ENCODE results near the gene CREB5. TPM values are rescaled to one million over a fixed set of nuclear protein-coding genes. Genes with fewer than 3 reads are reported as not detected.

The CREB5 gene
- total RNA-seq, 2 experiments from 2014 or later = 0.19 to 0.22 TPM

GRCh38 chr7:28580665-28581064 lies 168.3 kb downstream of the CREB5 start:
- Mint-ChIP-seq H3K36me3 (ENCODE audit: low read depth) (no peaks in the 10 kb centered on the region), H3K27me3 (peaks cover 15% of the 10 kb centered on the region), H3K27ac (no peak overlapping the region), H3K4me1 (ENCODE audit: low read depth) (no peaks in the 10 kb centered on the region), H3K9me3 (no peaks in the 10 kb centered on the region), H3K4me3 (no peak overlapping the region)
- no peak for TF ChIP-seq CTCF (IDR thresholded peaks at IDR 0.05)
- ATAC-seq (ENCODE audit: poor library complexity) = no peak
- no peaks in the 10 kb centered on the region for H3K36me3 ChIP-seq (ENCODE audit: insufficient read depth, low read length)
- intact Hi-C loops (cut with DNase I, micrococcal nuclease) = no loop called here
- H3K4me1 ChIP-seq (ENCODE audit: insufficient read depth, low read length) = no peaks in the 10 kb centered on the region
- POLR2A ChIA-PET = no interaction called here
- H3K27me3 ChIP-seq (ENCODE audit: control insufficient read depth in 1 of 2, insufficient read depth in 2 of 2, low read length in 2 of 2) = no peaks in the 10 kb centered on the region
- no peaks in the 10 kb centered on the region for H3K9me3 ChIP-seq (ENCODE audit: control insufficient read depth in 1 of 2, insufficient read depth in 1 of 2, low read length in 2 of 2)
- CTCF ChIA-PET = no interaction called here
- no peak overlapping the region for H3K27ac ChIP-seq (ENCODE audit: low read depth in 1 of 2, low read length in 2 of 2)
- DNase-seq = no peak
- no peak overlapping the region for H3K4me3 ChIP-seq (ENCODE audit: low read length)

GRCh38 chr7:28581351-28581750 lies 169.0 kb downstream of the CREB5 start:
- Mint-ChIP-seq H3K27ac (no peak overlapping the region), H3K4me3 (no peak overlapping the region), H3K9me3 (no peaks in the 10 kb centered on the region), H3K4me1 (ENCODE audit: low read depth) (no peaks in the 10 kb centered on the region), H3K27me3 (peaks cover 15% of the 10 kb centered on the region), H3K36me3 (ENCODE audit: low read depth) (no peaks in the 10 kb centered on the region)
- ATAC-seq (ENCODE audit: poor library complexity) (no peak), DNase-seq (no peak)
- intact Hi-C loops (cut with DNase I, micrococcal nuclease) = no loop called here
- ChIA-PET POLR2A (no interaction called here), CTCF (no interaction called here)
- Histone ChIP-seq H3K9me3 (ENCODE audit: control insufficient read depth in 1 of 2, insufficient read depth in 1 of 2, low read length in 2 of 2) (no peaks in the 10 kb centered on the region), H3K27me3 (ENCODE audit: control insufficient read depth in 1 of 2, insufficient read depth in 2 of 2, low read length in 2 of 2) (no peaks in the 10 kb centered on the region), H3K27ac (ENCODE audit: low read depth in 1 of 2, low read length in 2 of 2) (no peak overlapping the region), H3K4me1 (ENCODE audit: insufficient read depth, low read length) (no peaks in the 10 kb centered on the region), H3K4me3 (ENCODE audit: low read length) (no peak overlapping the region), H3K36me3 (ENCODE audit: insufficient read depth, low read length) (no peaks in the 10 kb centered on the region)
- no peak for TF ChIP-seq CTCF (IDR thresholded peaks at IDR 0.05)

GRCh38 chr7:28582226-28582625 lies 169.9 kb downstream of the CREB5 start:
- Histone ChIP-seq H3K9me3 (ENCODE audit: control insufficient read depth in 1 of 2, insufficient read depth in 1 of 2, low read length in 2 of 2) (no peaks in the 10 kb centered on the region), H3K27ac (ENCODE audit: low read depth in 1 of 2, low read length in 2 of 2) (no peak overlapping the region), H3K4me3 (ENCODE audit: low read length) (no peak overlapping the region), H3K27me3 (ENCODE audit: control insufficient read depth in 1 of 2, insufficient read depth in 2 of 2, low read length in 2 of 2) (no peaks in the 10 kb centered on the region), H3K36me3 (ENCODE audit: insufficient read depth, low read length) (no peaks in the 10 kb centered on the region), H3K4me1 (ENCODE audit: insufficient read depth, low read length) (no peaks in the 10 kb centered on the region)
- peaks cover 15% of the 10 kb centered on the region for H3K27me3 Mint-ChIP-seq
- DNase-seq (no peak), ATAC-seq (ENCODE audit: poor library complexity) (no peak)
- H3K4me1 Mint-ChIP-seq (ENCODE audit: low read depth) = no peaks in the 10 kb centered on the region
- H3K36me3 Mint-ChIP-seq (ENCODE audit: low read depth) = no peaks in the 10 kb centered on the region
- TF ChIP-seq CTCF (IDR thresholded peaks at IDR 0.05) = no peak
- no peaks in the 10 kb centered on the region for H3K9me3 Mint-ChIP-seq
- H3K27ac Mint-ChIP-seq = no peak overlapping the region
- H3K4me3 Mint-ChIP-seq = no peak overlapping the region
- intact Hi-C loops (cut with DNase I, micrococcal nuclease) = no loop called here
- ChIA-PET CTCF (no interaction called here), POLR2A (no interaction called here)
